Activated CD4-positive, alpha-beta T cell treated with anti-CD3 and anti-CD28 coated beads, Interleukin-2, amount 10 ng/mL, durations not matched to agents 7 days and 5 days (primary cell): ENCODE measurements around the gene TLK1. TPM values are rescaled to one million over a fixed set of nuclear protein-coding genes. Genes with fewer than 3 reads are reported as not detected.
A peak's percentile ranks its signal among the peaks of the same experiment; 100 is the strongest.

ENCODE experiments used
- CTCF ChIA-PET: fragments of 350-600 bp; sonication (Branson Sonifier 250); formaldehyde crosslinking; loops from one replicate; lab custom pipeline; 2021; ENCODE audit warnings: antibody characterized with exemption; lab: Charles Lee
- POLR2A ChIA-PET: fragments of 350-600 bp; sonication (Branson Sonifier 250); formaldehyde crosslinking; loops from one replicate; lab custom pipeline; 2021; ENCODE audit warnings: antibody characterized with exemption; lab: Charles Lee
- DNase-seq: peaks from one replicate; pipeline ENCODE4 v3.0.0-alpha.2; 2020
- H3K27ac Mint-ChIP-seq: one replicate; pipeline ENCODE4 v1.8.0; 2021; ENCODE audit warnings: mild to moderate bottlenecking, moderate library complexity, mixed read lengths
- H3K27me3 Mint-ChIP-seq: one replicate; pipeline ENCODE4 v1.8.0; 2021; ENCODE audit warnings: mixed read lengths
- H3K36me3 Mint-ChIP-seq: one replicate; pipeline ENCODE4 v1.8.0; 2021; ENCODE audit warnings: low read depth, mixed read lengths
- H3K4me1 Mint-ChIP-seq: one replicate; pipeline ENCODE4 v1.8.0; 2021; ENCODE audit warnings: mixed read lengths
- H3K4me3 Mint-ChIP-seq: one replicate; pipeline ENCODE4 v1.8.0; 2021; ENCODE audit warnings: mild to moderate bottlenecking, moderate library complexity, mixed read lengths
- H3K9me3 Mint-ChIP-seq: one replicate; pipeline ENCODE4 v1.8.0; 2021; ENCODE audit warnings: mixed read lengths
- total RNA-seq, 2 experiments: library from RNA; stranded (reverse); gene quantifications; one replicate each; pipeline ENCODE4 v1.2.3, GENCODE V29; 2021

Gene TLK1
- total RNA-seq, result 10 to 100 TPM; 87.1 to 92.5 TPM

DNA sequence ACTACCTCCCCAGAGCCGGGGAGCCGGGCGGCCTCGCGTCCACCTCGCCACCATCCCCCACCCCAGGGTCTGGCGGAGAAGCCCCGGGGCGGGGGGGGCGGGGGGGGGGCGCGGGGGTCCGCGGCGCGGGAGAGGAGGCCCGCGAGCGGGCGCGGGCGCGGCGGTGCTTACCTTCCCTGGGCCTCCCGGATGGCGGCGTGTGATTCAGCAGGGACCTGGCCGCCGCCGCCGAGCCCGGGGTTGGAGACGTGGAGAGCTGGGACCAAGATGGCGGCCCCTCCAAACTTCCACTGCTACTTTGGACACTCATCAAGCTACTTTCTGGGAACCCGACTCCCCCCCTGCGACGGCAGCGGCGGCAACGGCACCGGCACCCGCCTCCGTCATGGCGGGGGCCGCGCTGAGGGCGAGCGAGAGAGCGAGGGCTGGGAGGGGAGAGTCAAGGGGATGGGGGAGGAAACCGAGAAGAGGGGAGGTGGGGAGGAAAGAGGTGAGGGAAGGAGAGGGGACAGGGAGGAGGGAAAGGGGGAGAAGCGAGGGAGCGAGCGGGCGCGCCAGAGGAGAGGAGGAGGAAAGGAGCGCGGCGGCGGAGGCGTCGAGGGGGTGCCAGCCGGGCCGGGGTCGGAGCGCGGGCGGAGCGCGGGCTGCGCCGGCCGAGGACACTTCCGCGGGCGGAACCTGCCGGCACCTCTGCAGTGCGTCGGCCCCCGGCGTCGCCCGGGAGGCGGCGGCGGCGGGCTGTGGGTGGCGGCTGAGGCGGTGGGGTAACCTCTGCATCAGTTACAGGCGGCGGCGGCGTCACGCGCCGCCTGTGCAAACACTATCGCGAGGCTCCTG, at the start of gene TLK1:
Gene TLK1 (minus strand): TSS at position 775 of the 837 bp plus-strand sequence. CDS start 465 bp downstream, at position 310.
- POLR2A ChIA-PET, result interaction anchor here (1.0 kb wide), 1 partner anchor 73 kb away, joined by 4 read pairs; no protein-coding TSS in a partner anchor
- H3K4me3 Mint-ChIP-seq, result peak within 1 kb of the TSS; percentile 100
- no peaks in the 10 kb centered on the region for H3K9me3 Mint-ChIP-seq
- H3K4me1 Mint-ChIP-seq, result peaks cover 60% of the 10 kb centered on the region
- H3K27ac Mint-ChIP-seq, result peak within 1 kb of the TSS; percentile 97
- DNase-seq, result peak; percentile 78
- peaks cover 9% of the 10 kb centered on the region for H3K36me3 Mint-ChIP-seq
- CTCF ChIA-PET, result interaction anchor here (0.7 to 1.1 kb wide), 3 partner anchors 75 to 274 kb away, joined by 3 read pairs; partner anchors contain the start of genes DCAF17, GORASP2 and METTL8
- no peaks in the 10 kb centered on the region for H3K27me3 Mint-ChIP-seq

DNA sequence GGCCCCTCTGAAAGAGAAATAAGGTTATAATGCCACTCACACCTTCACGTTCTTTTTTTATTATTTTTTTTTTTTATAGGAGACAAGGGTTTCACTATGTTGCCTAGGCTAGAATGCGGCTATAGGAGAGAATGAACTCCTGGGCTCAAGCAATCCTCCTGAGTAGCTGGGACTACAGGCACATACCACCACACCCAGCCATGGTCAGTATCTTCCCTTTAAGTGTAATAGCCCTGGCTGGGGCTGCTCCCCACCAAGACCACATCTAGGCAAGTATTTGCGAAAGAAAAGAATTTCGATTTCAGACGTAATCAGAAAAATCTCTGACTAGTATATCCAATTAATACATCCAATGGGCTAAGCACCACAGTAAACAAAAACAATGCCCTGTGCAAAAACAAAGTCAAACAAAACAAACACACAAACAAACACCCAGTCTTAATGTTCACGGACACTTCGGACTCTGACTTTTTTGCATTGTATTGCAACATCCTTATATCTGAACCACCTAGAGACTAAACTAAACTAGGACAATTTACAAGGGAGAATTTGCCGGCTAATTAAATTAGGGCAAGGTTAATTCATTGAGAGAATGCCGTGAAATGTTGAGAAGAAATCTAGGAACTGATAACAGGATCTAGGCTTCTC, 49.6 kb upstream of the TLK1 start:
- H3K4me1 Mint-ChIP-seq, result peaks cover 33% of the 10 kb centered on the region
- no peak for DNase-seq
- ChIA-PET POLR2A (no interaction called here), CTCF (interaction anchor here (0.7 kb wide), 2 partner anchors 206 to 329 kb away, joined by 3 to 5 read pairs; no protein-coding TSS in a partner anchor)
- peaks cover 6% of the 10 kb centered on the region for H3K9me3 Mint-ChIP-seq
- peaks cover 3% of the 10 kb centered on the region for H3K27me3 Mint-ChIP-seq
- H3K4me3 Mint-ChIP-seq, result peak overlapping the region; percentile 69
- peaks cover 4% of the 10 kb centered on the region for H3K36me3 Mint-ChIP-seq
- peak overlapping the region; percentile 97 for H3K27ac Mint-ChIP-seq

DNA sequence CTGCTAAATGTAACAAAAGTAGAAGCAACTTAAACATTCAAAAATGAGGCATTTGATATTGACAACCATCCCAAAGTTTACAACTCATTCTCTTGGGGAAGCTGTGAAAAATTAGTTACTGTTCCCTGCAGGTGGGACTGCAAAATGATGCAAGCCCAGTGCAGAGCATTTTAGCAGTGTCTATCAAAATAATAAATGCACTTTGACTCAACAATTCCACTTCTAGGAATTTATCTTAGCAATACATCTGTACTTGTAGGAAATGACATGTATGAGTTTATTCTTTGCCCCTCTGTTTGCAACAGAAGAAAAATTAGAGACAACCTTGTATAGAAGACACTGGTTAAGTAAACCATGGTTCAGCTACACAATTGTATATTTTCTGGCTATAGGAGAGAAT, 48.0 kb upstream of the TLK1 start:
- H3K27me3 Mint-ChIP-seq, result peaks cover 3% of the 10 kb centered on the region
- H3K27ac Mint-ChIP-seq, result no peak overlapping the region
- H3K9me3 Mint-ChIP-seq, result peaks cover 6% of the 10 kb centered on the region
- CTCF ChIA-PET, result no interaction called here
- peaks cover 4% of the 10 kb centered on the region for H3K36me3 Mint-ChIP-seq
- H3K4me3 Mint-ChIP-seq, result no peak overlapping the region
- no peak for DNase-seq
- POLR2A ChIA-PET, result no interaction called here
- H3K4me1 Mint-ChIP-seq, result peaks cover 31% of the 10 kb centered on the region

DNA sequence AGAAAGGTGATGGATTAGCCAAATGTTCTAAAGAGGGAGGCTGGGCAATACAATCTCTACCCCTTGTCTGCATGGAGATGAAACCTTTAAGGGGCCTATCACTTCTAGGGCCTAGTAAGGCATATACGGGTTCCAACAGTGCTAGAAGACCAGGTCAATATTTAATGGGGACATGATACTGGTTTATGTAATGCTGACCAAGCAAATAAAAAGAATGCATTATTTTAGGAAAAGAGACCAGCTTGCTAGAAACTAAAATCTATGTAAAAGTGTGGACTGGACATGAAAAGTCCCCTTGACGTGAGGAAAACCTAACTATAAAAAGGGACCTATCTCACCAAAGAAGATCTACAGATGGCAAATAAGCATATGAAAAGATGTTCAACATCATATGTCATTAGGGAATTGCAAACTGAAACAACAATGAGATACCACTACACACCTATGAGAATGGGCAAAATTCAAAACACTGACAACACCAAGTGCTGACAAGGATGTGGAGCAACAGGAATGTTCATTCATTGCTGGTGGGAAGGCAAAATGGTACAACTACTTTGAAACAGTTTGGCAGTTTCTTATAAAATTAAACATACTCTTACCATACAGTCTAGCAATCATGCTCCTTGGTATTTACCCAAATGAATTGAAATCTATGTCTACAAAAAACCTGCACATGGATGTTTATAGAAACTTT, 45.9 kb upstream of the TLK1 start:
- ChIA-PET CTCF (no interaction called here), POLR2A (no interaction called here)
- no peak for DNase-seq
- H3K9me3 Mint-ChIP-seq, result peaks cover 6% of the 10 kb centered on the region
- peaks cover 4% of the 10 kb centered on the region for H3K36me3 Mint-ChIP-seq
- peaks cover 3% of the 10 kb centered on the region for H3K27me3 Mint-ChIP-seq
- no peak overlapping the region for H3K4me3 Mint-ChIP-seq
- H3K4me1 Mint-ChIP-seq, result peaks cover 26% of the 10 kb centered on the region
- no peak overlapping the region for H3K27ac Mint-ChIP-seq

DNA sequence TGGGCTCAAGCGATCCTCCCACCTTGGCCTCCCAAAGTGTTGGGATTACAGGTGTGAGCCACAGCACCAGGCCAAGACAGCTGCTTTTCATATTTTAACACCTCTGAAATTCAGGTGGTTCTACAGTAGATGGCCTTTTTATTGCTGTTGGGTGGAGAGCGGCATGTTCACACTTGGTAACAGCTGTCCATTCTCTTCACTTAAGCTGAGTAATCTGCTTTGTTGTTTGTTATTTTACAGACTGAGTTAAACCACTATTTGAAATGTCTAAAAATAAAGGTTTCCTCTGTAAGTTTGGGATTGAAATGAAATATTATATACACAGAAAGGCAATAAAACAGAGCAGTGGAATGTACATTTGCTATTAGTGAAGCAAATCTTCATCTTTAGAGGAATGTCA, 44.9 kb upstream of the TLK1 start:
- peaks cover 6% of the 10 kb centered on the region for H3K9me3 Mint-ChIP-seq
- H3K36me3 Mint-ChIP-seq, result peaks cover 4% of the 10 kb centered on the region
- DNase-seq, result no peak
- ChIA-PET CTCF (no interaction called here), POLR2A (no interaction called here)
- no peak overlapping the region for H3K27ac Mint-ChIP-seq
- H3K4me3 Mint-ChIP-seq, result no peak overlapping the region
- peaks cover 16% of the 10 kb centered on the region for H3K4me1 Mint-ChIP-seq
- H3K27me3 Mint-ChIP-seq, result peaks cover 3% of the 10 kb centered on the region

DNA sequence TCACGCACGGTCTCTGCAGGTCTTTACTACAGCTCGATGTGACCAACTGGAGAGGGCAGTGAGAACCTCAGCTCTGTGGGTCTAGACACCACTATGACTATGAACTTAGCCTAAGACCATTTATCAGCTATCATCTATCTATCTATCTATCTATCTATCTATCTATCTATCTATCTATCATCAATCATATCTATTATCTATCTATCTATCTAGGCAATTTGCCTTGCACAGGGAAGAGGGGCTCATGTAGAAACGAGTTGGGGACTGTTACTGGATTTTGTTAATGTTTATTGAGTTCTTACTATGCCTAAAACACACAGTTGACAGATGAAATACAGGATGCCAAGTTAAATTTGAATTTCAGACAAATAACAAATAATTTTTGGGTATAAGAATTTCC, 41.1 kb upstream of the TLK1 start:
- no peak overlapping the region for H3K27ac Mint-ChIP-seq
- DNase-seq, result no peak
- H3K4me3 Mint-ChIP-seq, result no peak overlapping the region
- peaks cover 2% of the 10 kb centered on the region for H3K36me3 Mint-ChIP-seq
- no peaks in the 10 kb centered on the region for H3K4me1 Mint-ChIP-seq
- POLR2A ChIA-PET, result no interaction called here
- CTCF ChIA-PET, result interaction anchor here (1.1 kb wide), 1 partner anchor 348 kb away, joined by 3 read pairs; no protein-coding TSS in a partner anchor
- no peaks in the 10 kb centered on the region for H3K27me3 Mint-ChIP-seq
- peaks cover 2% of the 10 kb centered on the region for H3K9me3 Mint-ChIP-seq

DNA sequence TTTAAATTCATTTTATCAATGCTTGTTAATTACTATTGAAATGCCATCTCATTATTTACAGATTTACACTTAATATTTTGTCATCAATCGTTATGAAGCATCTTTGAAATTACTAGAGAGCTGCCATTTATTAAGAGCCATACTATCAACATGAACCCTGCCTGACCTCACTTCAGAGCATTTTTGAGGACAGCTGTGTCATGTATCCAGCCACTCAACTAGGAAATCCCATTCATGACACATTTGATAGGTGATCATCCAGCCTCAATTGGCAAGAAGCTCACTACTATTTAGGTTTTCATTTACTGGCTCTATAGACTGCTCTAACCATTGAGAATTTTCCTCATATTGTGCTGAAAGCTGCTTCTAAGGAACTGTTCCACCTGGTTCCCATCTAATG, 40.6 kb upstream of the TLK1 start:
- no peak overlapping the region for H3K27ac Mint-ChIP-seq
- POLR2A ChIA-PET, result no interaction called here
- H3K27me3 Mint-ChIP-seq, result no peaks in the 10 kb centered on the region
- no peak for DNase-seq
- CTCF ChIA-PET, result interaction anchor here (1.1 kb wide), 1 partner anchor 349 kb away, joined by 3 read pairs; no protein-coding TSS in a partner anchor
- no peak overlapping the region for H3K4me3 Mint-ChIP-seq
- peaks cover 2% of the 10 kb centered on the region for H3K9me3 Mint-ChIP-seq
- no peaks in the 10 kb centered on the region for H3K4me1 Mint-ChIP-seq
- H3K36me3 Mint-ChIP-seq, result peaks cover 2% of the 10 kb centered on the region

DNA sequence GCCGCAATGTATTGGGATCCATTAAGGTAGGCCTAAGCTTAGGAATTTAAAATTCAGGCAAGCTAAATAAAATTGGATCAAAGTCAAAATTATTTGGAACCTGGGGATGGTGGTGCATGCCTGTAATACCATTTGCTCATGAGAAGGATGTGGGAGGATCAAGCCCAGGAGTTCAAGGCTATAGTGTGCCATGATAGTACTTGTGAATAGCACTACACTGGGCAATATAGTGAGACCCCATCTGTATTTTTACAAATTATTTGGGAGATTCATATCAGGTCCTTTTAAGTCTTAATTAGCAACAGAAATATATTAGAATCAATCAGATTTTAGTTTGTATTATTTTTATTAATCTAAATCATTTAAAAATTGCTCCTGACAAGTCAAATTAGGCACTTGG, 39.8 kb upstream of the TLK1 start:
- no peaks in the 10 kb centered on the region for H3K4me1 Mint-ChIP-seq
- DNase-seq, result no peak
- no peak overlapping the region for H3K27ac Mint-ChIP-seq
- H3K4me3 Mint-ChIP-seq, result no peak overlapping the region
- ChIA-PET POLR2A (no interaction called here), CTCF (interaction anchor here (1.1 kb wide), 1 partner anchor 350 kb away, joined by 3 read pairs; no protein-coding TSS in a partner anchor)
- no peaks in the 10 kb centered on the region for H3K36me3 Mint-ChIP-seq
- H3K9me3 Mint-ChIP-seq, result no peaks in the 10 kb centered on the region
- H3K27me3 Mint-ChIP-seq, result no peaks in the 10 kb centered on the region

DNA sequence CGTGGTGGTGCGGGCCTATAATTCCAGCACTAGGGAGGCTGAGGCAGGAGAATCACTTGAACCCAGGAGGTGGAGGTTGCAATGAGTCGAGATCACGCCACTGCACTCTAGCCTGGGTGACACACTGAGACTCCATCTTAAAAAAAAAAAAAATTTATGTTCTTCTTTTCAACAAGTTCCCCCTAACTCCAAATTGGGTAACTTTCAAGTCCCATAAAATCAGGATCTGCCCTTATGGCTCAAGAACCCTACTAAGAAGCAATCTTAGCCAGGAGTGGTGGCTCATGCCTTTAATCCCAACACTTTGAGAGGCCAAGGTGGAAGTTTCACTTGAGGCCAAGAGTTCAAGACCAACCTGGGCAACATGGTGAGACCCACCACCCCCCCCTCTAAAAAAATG, 30.3 kb upstream of the TLK1 start:
- no peak overlapping the region for H3K4me3 Mint-ChIP-seq
- POLR2A ChIA-PET, result no interaction called here
- CTCF ChIA-PET, result no interaction called here
- peaks cover 2% of the 10 kb centered on the region for H3K9me3 Mint-ChIP-seq
- no peak overlapping the region for H3K27ac Mint-ChIP-seq
- H3K36me3 Mint-ChIP-seq, result peaks cover 1% of the 10 kb centered on the region
- DNase-seq, result no peak
- no peaks in the 10 kb centered on the region for H3K27me3 Mint-ChIP-seq
- no peaks in the 10 kb centered on the region for H3K4me1 Mint-ChIP-seq

DNA sequence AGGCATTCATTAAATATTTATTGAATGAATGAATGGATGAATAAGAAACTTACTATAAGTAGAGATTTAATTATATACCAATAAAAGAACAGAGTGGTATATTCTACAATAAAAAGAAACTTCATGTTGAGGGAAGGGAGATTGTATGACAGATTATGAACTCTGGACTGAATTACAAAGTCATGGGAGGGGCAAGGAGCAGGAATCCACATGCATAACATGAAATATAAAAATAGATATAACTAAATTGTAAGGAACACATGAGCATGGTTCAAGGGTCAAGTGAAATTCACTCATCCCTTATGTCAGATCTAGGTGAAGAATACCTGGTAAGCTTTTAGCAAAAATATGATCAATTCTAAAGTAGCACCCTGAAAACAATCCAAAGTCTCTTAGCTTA, 27.1 kb upstream of the TLK1 start:
- no peak for DNase-seq
- Mint-ChIP-seq H3K4me1 (no peaks in the 10 kb centered on the region), H3K27me3 (no peaks in the 10 kb centered on the region), H3K9me3 (peaks cover 2% of the 10 kb centered on the region), H3K36me3 (peaks cover 1% of the 10 kb centered on the region), H3K27ac (no peak overlapping the region), H3K4me3 (no peak overlapping the region)
- POLR2A ChIA-PET, result no interaction called here
- CTCF ChIA-PET, result interaction anchor here (1.0 kb wide), 1 partner anchor 8 kb away, joined by 4 read pairs; no protein-coding TSS in a partner anchor

DNA sequence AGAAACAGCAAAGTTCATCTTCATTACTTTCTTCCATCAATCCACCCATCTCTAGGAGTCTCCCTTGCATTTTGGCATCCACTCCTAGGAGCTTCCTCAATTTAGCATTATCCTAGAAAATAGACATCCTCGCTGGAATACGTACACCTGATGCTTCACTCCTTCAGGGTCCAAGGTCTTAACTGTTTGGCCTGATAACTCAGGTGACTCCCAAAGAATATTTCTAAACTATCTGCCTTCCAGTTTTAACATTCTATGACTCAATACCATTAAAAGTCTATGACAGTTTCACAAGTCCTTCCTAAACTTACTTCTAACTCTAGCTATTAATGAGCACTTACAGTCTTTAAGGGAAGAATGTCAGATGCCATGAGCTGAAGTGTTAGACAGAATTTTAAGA, 26.5 kb upstream of the TLK1 start:
- H3K36me3 Mint-ChIP-seq, result peaks cover 1% of the 10 kb centered on the region
- H3K9me3 Mint-ChIP-seq, result peaks cover 2% of the 10 kb centered on the region
- H3K27me3 Mint-ChIP-seq, result no peaks in the 10 kb centered on the region
- H3K4me3 Mint-ChIP-seq, result no peak overlapping the region
- POLR2A ChIA-PET, result no interaction called here
- CTCF ChIA-PET, result interaction anchor here (0.7 to 1.0 kb wide), 2 partner anchors 9 to 295 kb away, joined by 4 read pairs; no protein-coding TSS in a partner anchor
- H3K4me1 Mint-ChIP-seq, result no peaks in the 10 kb centered on the region
- no peak overlapping the region for H3K27ac Mint-ChIP-seq
- DNase-seq, result no peak

DNA sequence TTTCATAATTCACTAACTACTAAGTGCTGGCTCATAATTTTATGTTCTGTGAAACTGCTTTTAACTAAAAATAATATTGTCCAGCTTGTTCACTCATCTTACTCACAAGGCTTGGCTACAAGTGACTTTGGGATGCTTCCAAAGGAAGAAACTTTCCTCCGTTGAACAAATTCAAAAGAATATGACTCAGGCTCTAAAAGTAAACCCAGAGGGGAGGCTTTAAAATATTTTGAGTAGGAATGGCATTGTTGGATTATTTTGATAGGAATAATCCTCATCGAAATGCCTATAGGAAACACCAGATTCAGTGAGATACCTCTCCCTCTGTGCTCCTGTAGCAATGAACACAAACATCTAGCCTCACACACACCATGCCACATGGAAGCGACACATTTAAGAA, 25.2 kb upstream of the TLK1 start:
- no peak overlapping the region for H3K27ac Mint-ChIP-seq

More for the DNA sequence above, 25.2 kb upstream of the TLK1 start:
- ChIA-PET POLR2A (no interaction called here), CTCF (no interaction called here)
- DNase-seq, result no peak
- Mint-ChIP-seq H3K9me3 (peaks cover 2% of the 10 kb centered on the region), H3K4me3 (no peak overlapping the region), H3K4me1 (no peaks in the 10 kb centered on the region), H3K36me3 (peaks cover 1% of the 10 kb centered on the region), H3K27me3 (no peaks in the 10 kb centered on the region)
